Measurements from ENCODE around the gene MN1. TPM values are rescaled to one million over a fixed set of nuclear protein-coding genes. Genes with fewer than 3 reads are reported as not detected.
A peak's percentile ranks its signal among the peaks of the same experiment; 100 is the strongest.

The MN1 gene
- 0.18 TPM for polyA plus RNA-seq (2012; ENCODE audit: low read depth, missing spikeins)

GRCh38 chr22:27801616-27802345 is at the start of gene MN1:
Gene MN1 (minus strand): TSS chr22:27801756. CDS start chr22:27800543, 1,213 bp downstream.
- TF ChIP-seq POLR2AphosphoS5 (IDR thresholded peaks at IDR 0.05; ENCODE audit: low read depth, low read length) (no peak), PAX5 (IDR thresholded peaks at IDR 0.05; ENCODE audit: insufficient read depth, low read length, severe bottlenecking) (no peak), POU2F2 (IDR thresholded peaks at IDR 0.05; ENCODE audit: low read depth, low read length) (no peak), TAF1 (IDR thresholded peaks at IDR 0.05; ENCODE audit: low read depth, low read length) (no peak), SPI1 (IDR thresholded peaks at IDR 0.05; ENCODE audit: low read depth, low read length) (no peak), POLR2A (IDR thresholded peaks at IDR 0.05; ENCODE audit: low read depth, low read length) (no peak)
- DNase-seq (ENCODE audit: insufficient read length, low spot score), result peak; percentile 45
- FAIRE-seq, result no peak

- FAIRE-seq, result no peak
- DNase-seq (ENCODE audit: insufficient read length, low spot score), result no peak
- no peak for TF ChIP-seq TAF1 (IDR thresholded peaks at IDR 0.05; ENCODE audit: low read depth, low read length)
- no peak for TF ChIP-seq PAX5 (IDR thresholded peaks at IDR 0.05; ENCODE audit: insufficient read depth, low read length, severe bottlenecking)
- no peak for TF ChIP-seq POLR2AphosphoS5 (IDR thresholded peaks at IDR 0.05; ENCODE audit: low read depth, low read length)
- no peak for TF ChIP-seq POU2F2 (IDR thresholded peaks at IDR 0.05; ENCODE audit: low read depth, low read length)
- TF ChIP-seq SPI1 (IDR thresholded peaks at IDR 0.05; ENCODE audit: low read depth, low read length), result no peak
- TF ChIP-seq POLR2A (IDR thresholded peaks at IDR 0.05; ENCODE audit: low read depth, low read length), result no peak
These were observed 48.5 kb upstream of the MN1 start for GRCh38 chr22:27850000-27850521.

- FAIRE-seq (no peak), DNase-seq (ENCODE audit: insufficient read length, low spot score) (no peak)
- no peak for TF ChIP-seq PAX5 (IDR thresholded peaks at IDR 0.05; ENCODE audit: insufficient read depth, low read length, severe bottlenecking)
- no peak for TF ChIP-seq POLR2AphosphoS5 (IDR thresholded peaks at IDR 0.05; ENCODE audit: low read depth, low read length)
- no peak for TF ChIP-seq SPI1 (IDR thresholded peaks at IDR 0.05; ENCODE audit: low read depth, low read length)
- TF ChIP-seq POLR2A (IDR thresholded peaks at IDR 0.05; ENCODE audit: low read depth, low read length), result no peak
- TF ChIP-seq POU2F2 (IDR thresholded peaks at IDR 0.05; ENCODE audit: low read depth, low read length), result no peak
- TF ChIP-seq TAF1 (IDR thresholded peaks at IDR 0.05; ENCODE audit: low read depth, low read length), result no peak
These were observed 46.4 kb upstream of the MN1 start for GRCh38 chr22:27848005-27848404.

GRCh38 chr22:27846910-27847309 is 45.4 kb upstream of the MN1 start:
- TF ChIP-seq SPI1 (IDR thresholded peaks at IDR 0.05; ENCODE audit: low read depth, low read length) (no peak), TAF1 (IDR thresholded peaks at IDR 0.05; ENCODE audit: low read depth, low read length) (no peak), POLR2AphosphoS5 (IDR thresholded peaks at IDR 0.05; ENCODE audit: low read depth, low read length) (no peak), PAX5 (IDR thresholded peaks at IDR 0.05; ENCODE audit: insufficient read depth, low read length, severe bottlenecking) (no peak), POU2F2 (IDR thresholded peaks at IDR 0.05; ENCODE audit: low read depth, low read length) (no peak), POLR2A (IDR thresholded peaks at IDR 0.05; ENCODE audit: low read depth, low read length) (no peak)
- FAIRE-seq, result no peak
- no peak for DNase-seq (ENCODE audit: insufficient read length, low spot score)

GRCh38 chr22:27846248-27846757 is 44.7 kb upstream of the MN1 start:
- DNase-seq (ENCODE audit: insufficient read length, low spot score) (no peak), FAIRE-seq (no peak)
- TF ChIP-seq PAX5 (IDR thresholded peaks at IDR 0.05; ENCODE audit: insufficient read depth, low read length, severe bottlenecking) (no peak), SPI1 (IDR thresholded peaks at IDR 0.05; ENCODE audit: low read depth, low read length) (no peak), TAF1 (IDR thresholded peaks at IDR 0.05; ENCODE audit: low read depth, low read length) (no peak), POLR2A (IDR thresholded peaks at IDR 0.05; ENCODE audit: low read depth, low read length) (no peak), POU2F2 (IDR thresholded peaks at IDR 0.05; ENCODE audit: low read depth, low read length) (no peak), POLR2AphosphoS5 (IDR thresholded peaks at IDR 0.05; ENCODE audit: low read depth, low read length) (no peak)

- FAIRE-seq (no peak), DNase-seq (ENCODE audit: insufficient read length, low spot score) (no peak)
- TF ChIP-seq POU2F2 (IDR thresholded peaks at IDR 0.05; ENCODE audit: low read depth, low read length), result no peak
- TF ChIP-seq PAX5 (IDR thresholded peaks at IDR 0.05; ENCODE audit: insufficient read depth, low read length, severe bottlenecking), result no peak
- no peak for TF ChIP-seq SPI1 (IDR thresholded peaks at IDR 0.05; ENCODE audit: low read depth, low read length)
- no peak for TF ChIP-seq POLR2AphosphoS5 (IDR thresholded peaks at IDR 0.05; ENCODE audit: low read depth, low read length)
- TF ChIP-seq POLR2A (IDR thresholded peaks at IDR 0.05; ENCODE audit: low read depth, low read length), result no peak
- TF ChIP-seq TAF1 (IDR thresholded peaks at IDR 0.05; ENCODE audit: low read depth, low read length), result no peak
These were observed 44.1 kb upstream of the MN1 start for GRCh38 chr22:27845644-27846043.

- no peak for DNase-seq (ENCODE audit: insufficient read length, low spot score)
- no peak for TF ChIP-seq POU2F2 (IDR thresholded peaks at IDR 0.05; ENCODE audit: low read depth, low read length)
- no peak for TF ChIP-seq PAX5 (IDR thresholded peaks at IDR 0.05; ENCODE audit: insufficient read depth, low read length, severe bottlenecking)
- no peak for TF ChIP-seq SPI1 (IDR thresholded peaks at IDR 0.05; ENCODE audit: low read depth, low read length)
- no peak for TF ChIP-seq POLR2AphosphoS5 (IDR thresholded peaks at IDR 0.05; ENCODE audit: low read depth, low read length)
- no peak for TF ChIP-seq POLR2A (IDR thresholded peaks at IDR 0.05; ENCODE audit: low read depth, low read length)
- TF ChIP-seq TAF1 (IDR thresholded peaks at IDR 0.05; ENCODE audit: low read depth, low read length), result no peak
- no peak for FAIRE-seq
These were observed 43.4 kb upstream of the MN1 start for GRCh38 chr22:27844656-27845591.

- DNase-seq (ENCODE audit: insufficient read length, low spot score), result no peak
- no peak for FAIRE-seq
- TF ChIP-seq SPI1 (IDR thresholded peaks at IDR 0.05; ENCODE audit: low read depth, low read length) (no peak), POU2F2 (IDR thresholded peaks at IDR 0.05; ENCODE audit: low read depth, low read length) (no peak), POLR2A (IDR thresholded peaks at IDR 0.05; ENCODE audit: low read depth, low read length) (no peak), TAF1 (IDR thresholded peaks at IDR 0.05; ENCODE audit: low read depth, low read length) (no peak), PAX5 (IDR thresholded peaks at IDR 0.05; ENCODE audit: insufficient read depth, low read length, severe bottlenecking) (no peak), POLR2AphosphoS5 (IDR thresholded peaks at IDR 0.05; ENCODE audit: low read depth, low read length) (no peak)
These were observed 42.7 kb upstream of the MN1 start for GRCh38 chr22:27844256-27844655.
